HG02763 (cell line): Measurements from ENCODE around the gene RNASE7.
"Not testable (repeated sequence)": the region's sequence is repeated elsewhere in the genome, so short reads cannot be mapped to it uniquely, and the experiment has no call there.

Experiments
- ATAC-seq: cut with Tn5 transposase; IDR thresholded peaks from one replicate; pipeline ENCODE4 v1.9.1; 2021; ENCODE audit warnings: mild to moderate bottlenecking, moderate library complexity; ENCODE audit not compliant: unreplicated experiment

Gene RNASE7

GRCh38 chr14:21041676-21042433 is at the start of gene RNASE7:
Gene RNASE7, plus strand, starts transcription at chr14:21042362. Its CDS starts 631 bp downstream, at chr14:21042993.
- ATAC-seq, result no peak

GRCh38 chr14:20996521-20996920 is 45.6 kb upstream of the RNASE7 start:
- no peak for ATAC-seq

GRCh38 chr14:20997115-20997514 is 45.0 kb upstream of the RNASE7 start:
- no peak for ATAC-seq

DNA sequence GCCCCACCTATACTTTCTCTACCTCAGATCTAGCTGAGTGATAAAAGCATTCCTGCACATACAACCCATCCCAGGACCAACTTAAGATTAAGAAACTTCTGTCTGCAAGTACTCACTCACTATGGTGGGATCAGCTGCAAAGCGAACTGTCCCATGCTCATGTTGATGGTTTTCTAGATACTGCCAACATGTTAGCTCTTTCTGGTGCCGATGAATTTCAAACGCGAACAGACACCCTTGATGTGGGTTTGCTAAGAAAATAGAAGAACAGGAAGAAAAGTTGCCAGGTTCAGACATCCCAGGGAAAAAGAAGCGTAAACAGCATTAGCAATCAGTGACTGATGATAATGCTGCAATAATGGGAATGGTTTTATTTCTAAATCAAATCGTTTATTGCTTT is 44.6 kb upstream of the RNASE7 start:
- ATAC-seq, result no peak

- no peak for ATAC-seq
Measured at GRCh38 chr14:20998139-20998538, 44.0 kb upstream of the RNASE7 start.

DNA sequence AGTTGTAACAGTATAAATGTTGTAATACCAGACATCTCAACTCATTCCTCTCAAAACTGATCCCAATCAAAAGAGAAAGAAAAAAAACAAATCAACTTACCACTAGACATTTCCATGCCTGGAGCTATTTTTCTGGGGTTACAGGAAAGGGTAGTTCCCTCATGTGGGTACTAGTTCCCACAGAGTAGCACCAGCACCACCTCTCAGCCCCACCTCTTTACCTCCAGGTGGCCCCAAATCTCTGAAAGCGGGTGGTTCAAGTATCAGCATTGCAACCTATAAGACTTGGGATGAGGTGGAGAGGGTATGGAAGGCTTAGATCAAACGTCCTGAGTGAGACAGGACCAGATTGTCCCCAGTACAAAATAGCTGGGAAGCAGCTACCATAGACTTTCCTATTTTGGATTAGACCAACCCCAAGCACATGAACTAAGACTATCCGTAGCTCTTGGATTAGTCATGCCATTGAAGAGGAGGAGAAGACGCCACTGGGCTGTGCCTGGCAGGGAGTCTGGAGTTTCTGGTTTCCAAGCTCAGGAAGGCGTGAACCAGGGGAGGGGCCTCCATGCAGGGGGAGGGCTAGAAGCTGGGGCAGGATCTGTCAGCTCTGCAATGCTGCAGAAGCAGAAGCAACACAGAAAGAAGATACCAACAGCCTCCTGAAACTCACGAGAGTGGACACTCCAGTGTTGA is 43.3 kb upstream of the RNASE7 start, which contains the start of gene SLC39A2:
SLC39A2 (plus strand) TSS at position 620 of the 693 bp plus-strand sequence. CDS start 154 bp downstream, outside the sequence.
- no peak for ATAC-seq

GRCh38 chr14:20999591-20999990 is 42.6 kb upstream of the RNASE7 start:
- ATAC-seq, result no peak

- no peak for ATAC-seq
Measured at GRCh38 chr14:21001218-21001617, 40.9 kb upstream of the RNASE7 start.

GRCh38 chr14:21003788-21004346 is 38.3 kb upstream of the RNASE7 start:
- ATAC-seq, result no peak

DNA sequence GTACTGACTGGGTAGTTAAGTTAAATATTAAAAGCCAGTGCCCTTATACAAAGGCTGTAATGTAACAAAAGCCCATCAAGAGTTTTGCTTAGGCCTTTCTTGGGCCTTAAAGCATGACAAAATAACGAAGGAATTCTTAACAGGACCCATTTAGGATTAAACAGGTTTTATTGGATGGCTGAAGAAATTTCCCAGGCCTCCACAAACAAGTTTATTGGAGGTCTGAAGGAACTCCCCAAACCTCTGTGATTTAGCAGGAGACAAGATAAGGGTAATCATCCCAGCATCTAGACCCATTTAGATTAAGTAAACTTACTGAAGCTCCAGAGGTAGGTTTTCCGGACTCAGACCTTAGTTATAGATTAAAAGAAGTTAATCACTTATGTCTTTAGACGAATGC is 32.4 kb upstream of the RNASE7 start:
- not testable (repeated sequence) for ATAC-seq

GRCh38 chr14:21011136-21011535 is 31.0 kb upstream of the RNASE7 start:
- no peak for ATAC-seq

DNA sequence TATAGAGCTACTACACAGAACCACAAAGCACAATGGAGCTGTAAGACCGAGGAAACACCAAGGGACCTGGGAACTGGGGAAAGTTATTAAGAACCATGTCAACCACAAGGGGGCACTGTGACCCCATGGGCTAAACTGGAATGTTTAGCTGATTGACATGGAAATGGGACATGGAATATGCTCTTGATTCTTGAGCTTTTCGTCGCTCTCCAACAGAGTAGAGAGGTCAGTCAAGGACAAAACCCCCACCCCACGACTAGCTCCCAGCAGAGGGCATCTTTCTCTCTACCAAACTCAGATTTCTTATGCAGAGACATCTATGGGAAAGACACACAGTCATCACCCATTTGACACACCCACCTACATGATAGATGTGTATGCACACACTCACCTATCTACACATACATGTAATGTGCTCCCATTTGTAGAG is 27.4 kb upstream of the RNASE7 start:
- ATAC-seq, result peak; percentile 60

DNA sequence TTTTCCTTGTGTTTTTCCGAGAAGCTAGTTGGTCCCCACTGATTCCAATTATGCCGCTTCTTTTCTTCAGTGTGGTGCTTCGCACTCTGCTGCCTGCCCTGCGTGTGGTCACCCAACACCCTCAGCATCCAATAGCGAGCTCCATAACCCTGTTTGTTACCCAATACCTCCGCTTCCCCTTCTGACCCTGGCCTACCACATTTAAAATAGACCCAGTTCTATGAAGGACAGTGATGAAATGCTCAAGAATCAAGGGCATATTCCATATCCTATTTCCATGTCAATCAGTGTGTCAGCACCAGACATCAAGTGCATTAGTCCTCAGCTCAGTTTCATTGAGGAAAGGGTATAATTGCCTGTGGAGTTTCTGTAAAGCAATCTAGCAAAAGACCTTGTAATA is 26.9 kb upstream of the RNASE7 start:
- ATAC-seq, result no peak

DNA sequence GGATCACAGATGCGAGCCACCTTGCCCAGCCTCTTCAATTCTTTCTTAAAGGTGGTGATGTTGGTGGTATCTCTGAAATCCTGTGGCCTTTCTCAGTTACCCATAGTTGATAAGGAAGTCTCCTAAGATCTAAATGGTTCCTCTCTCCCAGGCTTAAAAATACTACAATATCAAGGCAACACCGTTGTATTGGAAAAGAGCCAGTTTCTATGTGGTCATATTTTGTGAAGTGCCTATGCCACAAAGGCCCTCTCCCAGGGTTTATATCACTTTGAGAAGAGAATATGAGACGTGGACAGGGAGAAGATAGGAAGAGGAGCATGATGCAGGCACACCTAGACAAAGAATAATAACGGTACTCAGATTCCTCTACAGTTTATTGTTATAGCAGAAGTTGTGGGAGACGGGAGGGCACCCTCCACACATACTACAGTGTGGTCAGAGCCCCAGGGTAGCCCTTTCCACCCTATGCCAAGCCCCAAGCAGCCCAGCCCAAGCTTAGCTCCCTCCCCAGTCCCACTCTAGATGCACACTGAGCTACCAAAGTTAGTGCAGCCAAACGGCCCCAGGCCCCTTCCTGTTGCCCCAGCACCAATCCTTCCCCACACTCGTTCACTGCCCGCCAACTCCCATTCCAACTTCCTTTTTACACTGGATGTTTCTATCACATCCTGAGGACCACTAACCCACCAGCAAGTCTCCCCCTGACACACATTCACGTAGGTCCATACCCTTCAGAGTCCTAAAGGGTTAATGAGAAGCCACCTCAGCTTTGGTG is 25.6 kb upstream of the RNASE7 start:
- ATAC-seq, result no peak

DNA sequence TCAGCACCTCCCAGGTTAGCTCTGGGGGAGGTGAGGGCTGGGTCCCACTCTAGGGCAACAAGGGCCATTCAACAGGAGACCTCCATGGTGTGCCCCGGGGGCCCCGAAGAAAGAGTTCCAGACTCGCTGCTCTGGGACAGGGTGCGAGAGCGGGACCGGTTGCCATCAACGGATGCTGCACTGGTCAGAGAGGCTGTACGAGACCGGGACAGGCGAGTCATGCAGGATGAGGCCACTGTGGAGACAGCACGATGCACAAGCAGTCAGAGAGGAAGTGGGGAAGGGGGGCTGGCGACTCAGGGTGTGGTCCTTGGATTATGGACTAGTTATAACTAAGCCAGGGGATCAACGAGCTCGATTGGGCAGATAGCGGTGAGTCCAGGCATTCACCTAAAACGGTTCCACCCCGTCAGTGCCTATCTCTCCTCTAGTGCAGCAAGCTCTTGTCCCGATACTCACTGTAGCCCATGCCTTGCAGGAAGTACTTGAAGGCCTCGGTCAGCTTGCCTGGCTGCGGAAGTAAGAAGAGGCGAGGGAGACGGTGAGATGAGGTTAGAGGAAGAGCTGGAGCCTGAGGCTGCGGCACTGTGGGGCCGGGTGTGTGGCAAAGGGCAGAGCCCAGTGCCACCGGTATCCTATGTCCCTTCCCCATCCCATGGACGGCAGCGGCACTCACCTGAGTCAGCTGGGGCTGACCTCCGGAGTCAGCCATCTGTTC is 24.5 kb upstream of the RNASE7 start:
- ATAC-seq, result no peak

GRCh38 chr14:21018286-21018685 is 23.9 kb upstream of the RNASE7 start:
- ATAC-seq, result no peak

GRCh38 chr14:21018781-21019180 is 23.4 kb upstream of the RNASE7 start:
- ATAC-seq, result no peak

GRCh38 chr14:21019366-21019765 is 22.8 kb upstream of the RNASE7 start:
- ATAC-seq, result no peak

GRCh38 chr14:21020977-21021545 is 21.1 kb upstream of the RNASE7 start:
- no peak for ATAC-seq

DNA sequence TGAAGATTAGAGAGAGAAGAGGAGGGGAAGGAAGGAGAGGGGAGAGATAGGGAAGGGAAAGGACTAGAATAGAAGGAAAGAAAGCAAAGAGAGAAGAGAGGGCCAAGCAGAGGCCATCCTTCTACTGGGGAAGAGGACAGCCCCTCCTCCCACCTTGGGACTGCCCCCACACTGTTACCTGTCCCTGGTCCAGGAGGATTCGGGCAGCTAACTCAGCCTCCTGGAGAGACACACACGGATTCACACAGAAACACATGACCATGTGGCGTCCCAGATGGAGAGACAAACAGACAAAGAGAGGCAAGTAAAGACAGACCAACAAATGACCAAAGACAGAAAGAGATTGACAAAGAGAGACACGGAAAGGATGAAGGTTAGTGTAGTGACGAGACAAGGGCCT is 19.5 kb upstream of the RNASE7 start:
- ATAC-seq, result no peak
